Ecto neural progenitor cell (in vitro differentiated cells): Measurements from ENCODE around the gene TBC1D22A.
"Not testable (repeated sequence)": the region's sequence is repeated elsewhere in the genome, so short reads cannot be mapped to it uniquely, and the experiment has no call there.

Experiments
- DNase-seq: peaks from one replicate; pipeline ENCODE4 v3.0.0-alpha.2; 2018; ENCODE audit warnings: low spot score

TBC1D22A gene, protein sequence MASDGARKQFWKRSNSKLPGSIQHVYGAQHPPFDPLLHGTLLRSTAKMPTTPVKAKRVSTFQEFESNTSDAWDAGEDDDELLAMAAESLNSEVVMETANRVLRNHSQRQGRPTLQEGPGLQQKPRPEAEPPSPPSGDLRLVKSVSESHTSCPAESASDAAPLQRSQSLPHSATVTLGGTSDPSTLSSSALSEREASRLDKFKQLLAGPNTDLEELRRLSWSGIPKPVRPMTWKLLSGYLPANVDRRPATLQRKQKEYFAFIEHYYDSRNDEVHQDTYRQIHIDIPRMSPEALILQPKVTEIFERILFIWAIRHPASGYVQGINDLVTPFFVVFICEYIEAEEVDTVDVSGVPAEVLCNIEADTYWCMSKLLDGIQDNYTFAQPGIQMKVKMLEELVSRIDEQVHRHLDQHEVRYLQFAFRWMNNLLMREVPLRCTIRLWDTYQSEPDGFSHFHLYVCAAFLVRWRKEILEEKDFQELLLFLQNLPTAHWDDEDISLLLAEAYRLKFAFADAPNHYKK

DNA sequence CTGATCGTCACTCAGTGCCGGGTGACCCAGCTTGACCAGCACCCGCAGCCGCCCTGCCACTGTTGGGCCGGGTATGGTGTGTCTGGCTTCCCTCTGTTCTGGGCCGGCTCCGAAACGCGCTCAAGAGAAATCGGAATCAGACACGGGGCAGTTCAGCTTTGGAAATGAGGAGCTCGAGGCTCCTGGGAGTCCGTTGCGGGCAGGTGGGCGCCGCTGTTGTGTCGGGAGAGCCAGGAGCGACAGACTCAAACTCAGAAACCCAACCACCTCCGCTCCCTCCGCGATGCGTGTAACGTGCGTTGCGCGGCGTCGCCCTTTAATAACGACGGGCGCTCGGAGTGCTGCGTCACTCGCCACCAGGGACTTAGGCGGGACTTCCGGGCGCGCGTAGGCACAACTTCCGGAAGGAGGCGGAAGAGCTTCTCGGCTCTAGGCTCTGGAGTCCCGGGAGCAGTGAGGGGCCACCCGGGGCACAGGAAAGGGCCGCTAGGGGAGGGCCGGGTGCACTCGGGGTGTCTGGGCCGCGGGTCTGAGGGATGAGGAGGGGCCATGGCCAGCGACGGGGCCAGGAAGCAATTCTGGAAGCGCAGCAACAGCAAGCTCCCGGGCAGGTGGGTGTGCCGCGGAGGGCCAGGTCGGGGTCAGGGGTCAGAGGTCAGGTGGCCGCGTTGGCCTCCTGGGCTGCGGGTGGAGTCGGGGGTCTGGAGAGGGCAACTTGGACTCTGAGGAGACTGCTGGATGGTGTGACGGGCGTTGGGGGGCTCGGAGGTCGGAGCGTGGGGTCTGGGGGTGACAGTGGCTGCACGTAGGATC is at the start of gene TBC1D22A:
Gene TBC1D22A (plus strand): TSS at position 413 of the 813 bp plus-strand sequence. CDS start 137 bp downstream, at position 550.
- peak; percentile 93 for DNase-seq

GRCh38 chr22:46714550-46714949 is 47.9 kb upstream of the TBC1D22A start:
- DNase-seq, result no peak

- no peak for DNase-seq
Observed at GRCh38 chr22:46719921-46720320, 42.5 kb upstream of the TBC1D22A start.

DNA sequence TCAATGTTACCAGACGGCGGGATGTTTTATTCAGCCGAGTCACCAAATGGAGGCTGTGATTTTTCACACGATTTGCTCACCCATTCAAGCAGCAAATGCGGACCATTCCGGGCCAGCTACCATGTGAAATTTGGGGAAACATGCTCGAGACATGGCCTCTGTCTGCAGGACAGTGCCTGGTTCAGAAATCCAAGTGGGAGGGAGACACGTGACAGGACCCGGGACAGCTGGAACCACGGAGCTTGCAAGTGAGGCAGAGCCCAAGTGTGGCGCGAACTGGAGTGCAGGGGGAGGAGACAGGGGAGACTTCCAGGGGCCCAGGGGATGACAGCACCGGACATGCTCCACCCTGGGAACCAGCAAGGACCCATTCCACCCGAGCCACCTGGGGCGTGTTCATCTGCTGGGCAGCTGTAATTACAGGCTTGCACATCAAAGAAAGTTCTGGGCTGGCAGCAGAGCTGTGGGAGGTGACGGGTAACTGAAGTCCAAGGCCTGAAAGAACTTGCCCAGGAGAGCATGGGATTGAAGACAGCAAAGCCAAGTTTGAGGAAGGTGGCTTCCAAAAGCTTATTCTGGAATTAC is 40.9 kb upstream of the TBC1D22A start:
- no peak for DNase-seq

GRCh38 chr22:46723882-46724281 is 38.6 kb upstream of the TBC1D22A start:
- DNase-seq, result no peak

DNA sequence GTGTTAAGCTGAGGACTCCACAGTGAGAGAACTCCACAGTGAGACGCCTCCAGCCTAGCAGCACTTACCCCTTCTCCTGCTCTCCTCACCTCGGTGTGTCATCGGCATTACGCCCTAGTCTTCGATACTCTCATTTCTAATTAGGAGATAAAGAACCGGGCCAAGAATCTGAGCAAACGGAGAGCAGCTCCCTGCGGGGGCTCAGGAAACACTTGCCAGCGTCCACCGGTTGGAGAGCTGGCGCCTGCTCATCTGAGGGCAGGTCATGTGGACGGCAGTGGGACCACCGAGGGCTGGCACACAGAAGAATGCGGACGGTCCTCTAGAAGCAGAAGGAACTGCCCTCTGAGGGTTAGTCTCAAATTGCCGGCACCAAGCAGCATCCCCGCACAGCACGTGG is 37.4 kb upstream of the TBC1D22A start:
- no peak for DNase-seq

- DNase-seq, result no peak
Observed at GRCh38 chr22:46726066-46726985, 36.1 kb upstream of the TBC1D22A start.

DNA sequence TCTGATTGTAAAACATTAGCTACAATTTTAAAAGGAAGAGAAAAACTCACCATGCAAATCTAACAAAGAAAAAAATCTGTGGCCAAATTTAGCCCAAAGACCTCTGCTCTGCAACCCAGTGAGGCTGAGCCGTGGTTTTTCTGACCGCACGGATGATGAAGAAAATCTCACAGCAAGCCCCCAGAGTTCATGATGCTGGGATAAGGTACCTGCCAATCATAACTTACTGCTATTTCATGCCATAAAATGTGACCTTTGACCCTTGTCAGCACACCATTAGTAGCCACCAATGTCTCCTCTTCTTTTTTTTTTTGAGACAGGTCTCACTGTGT is 35.5 kb upstream of the TBC1D22A start:
- DNase-seq, result no peak

DNA sequence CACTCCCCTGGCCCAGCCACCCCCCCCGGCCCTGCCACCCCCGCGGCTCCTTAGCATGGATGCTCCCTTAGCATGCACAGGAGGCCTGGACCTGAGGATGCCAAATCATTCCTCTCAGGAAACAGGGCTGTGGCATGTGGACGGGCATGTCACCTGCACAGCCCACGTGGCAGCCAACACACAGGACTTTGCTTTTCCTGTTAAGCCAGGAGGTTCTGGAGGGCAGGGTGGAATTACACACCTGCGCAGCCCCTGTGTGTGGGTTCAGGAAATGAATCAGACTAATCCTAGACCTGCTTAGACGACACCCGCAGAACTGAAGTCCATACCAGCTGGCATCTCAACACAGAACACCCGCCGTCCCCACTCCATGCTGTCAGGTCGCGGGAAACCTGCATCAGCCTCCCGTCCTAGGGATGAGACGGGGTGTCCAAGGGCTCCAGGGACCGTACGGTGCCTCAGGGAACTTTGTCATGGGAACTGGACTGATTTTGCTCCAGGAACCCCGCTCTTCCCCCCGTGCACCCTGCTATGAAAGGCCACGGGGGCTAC is 34.6 kb upstream of the TBC1D22A start:
- no peak for DNase-seq

GRCh38 chr22:46728470-46728869 is 34.0 kb upstream of the TBC1D22A start:
- DNase-seq, result no peak

DNA sequence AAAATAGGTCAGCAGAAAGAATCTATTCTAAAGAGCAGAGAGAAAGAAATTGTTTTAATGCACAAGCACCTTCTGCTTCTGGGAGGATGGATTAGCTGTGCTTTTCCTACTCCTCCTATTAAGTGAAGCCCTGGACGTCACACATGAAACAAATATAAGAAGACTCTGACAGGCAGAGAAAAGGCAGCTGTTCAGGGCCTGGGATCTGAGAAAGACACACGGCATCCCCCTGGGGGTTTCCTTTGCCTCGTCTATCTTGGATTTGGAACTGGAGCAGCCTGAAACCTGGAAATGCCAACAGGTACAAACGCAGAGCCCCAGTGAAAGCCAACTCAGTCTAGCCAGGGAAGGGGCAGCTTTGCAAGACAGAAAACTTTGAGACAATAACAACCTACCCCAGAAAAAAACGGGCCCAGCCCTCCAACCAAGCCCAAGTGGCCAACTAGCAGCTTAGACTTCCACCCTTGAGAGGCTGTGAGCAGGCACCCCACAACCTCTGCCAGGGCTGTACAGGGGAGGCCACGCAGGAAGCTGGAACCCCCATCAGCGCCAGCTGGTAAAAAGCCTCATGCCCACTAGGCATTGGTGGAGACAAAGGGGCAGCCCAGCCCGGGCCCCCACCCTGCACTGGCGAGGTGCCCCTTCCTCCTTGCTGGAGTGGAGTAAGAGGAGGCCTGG is 31.7 kb upstream of the TBC1D22A start:
- peak; percentile 34 for DNase-seq

- DNase-seq, result no peak
Observed at GRCh38 chr22:46731246-46732040, 31.0 kb upstream of the TBC1D22A start.

DNA sequence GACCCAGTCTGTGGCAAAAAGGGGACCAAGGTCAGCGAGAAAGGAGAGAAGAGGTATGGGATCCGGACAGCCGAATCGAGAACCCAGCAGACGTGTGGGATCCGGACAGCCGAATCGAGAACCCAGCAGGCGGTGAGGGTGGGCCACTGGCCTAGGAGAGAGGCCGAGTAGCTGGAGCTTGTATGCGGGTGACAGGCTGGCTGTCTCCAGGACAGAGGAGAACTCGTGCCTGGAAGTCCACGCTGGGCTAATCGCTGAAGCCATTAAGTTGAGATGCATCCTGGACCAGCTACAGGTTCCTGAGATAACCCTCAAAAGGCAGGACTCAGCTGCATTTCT is 30.4 kb upstream of the TBC1D22A start:
- no peak for DNase-seq

- no peak for DNase-seq
Observed at GRCh38 chr22:46732513-46732912, 29.9 kb upstream of the TBC1D22A start.

DNA sequence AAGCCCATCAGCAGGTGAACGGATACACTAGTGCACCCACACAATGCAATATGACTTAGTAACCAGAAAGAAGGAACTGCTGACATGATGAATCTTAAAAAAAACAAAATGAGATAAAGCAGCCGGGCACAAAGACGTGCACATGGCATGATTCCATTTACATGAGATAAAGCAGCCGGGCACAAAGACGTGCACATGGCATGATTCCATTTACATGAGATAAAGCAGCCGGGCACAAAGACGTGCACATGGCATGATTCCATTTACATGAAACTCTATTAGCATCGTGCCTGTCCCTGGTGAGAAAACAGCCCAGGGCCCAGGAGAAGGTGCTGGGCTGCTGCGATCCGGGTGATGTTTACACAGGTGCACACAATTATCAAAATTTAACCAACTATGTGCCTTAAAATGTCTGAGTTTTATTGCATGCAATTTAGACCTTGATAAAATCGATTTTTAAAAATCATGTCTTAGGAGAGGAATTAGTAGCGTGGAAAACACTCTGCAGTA is 28.2 kb upstream of the TBC1D22A start:
- DNase-seq, result not testable (repeated sequence)

DNA sequence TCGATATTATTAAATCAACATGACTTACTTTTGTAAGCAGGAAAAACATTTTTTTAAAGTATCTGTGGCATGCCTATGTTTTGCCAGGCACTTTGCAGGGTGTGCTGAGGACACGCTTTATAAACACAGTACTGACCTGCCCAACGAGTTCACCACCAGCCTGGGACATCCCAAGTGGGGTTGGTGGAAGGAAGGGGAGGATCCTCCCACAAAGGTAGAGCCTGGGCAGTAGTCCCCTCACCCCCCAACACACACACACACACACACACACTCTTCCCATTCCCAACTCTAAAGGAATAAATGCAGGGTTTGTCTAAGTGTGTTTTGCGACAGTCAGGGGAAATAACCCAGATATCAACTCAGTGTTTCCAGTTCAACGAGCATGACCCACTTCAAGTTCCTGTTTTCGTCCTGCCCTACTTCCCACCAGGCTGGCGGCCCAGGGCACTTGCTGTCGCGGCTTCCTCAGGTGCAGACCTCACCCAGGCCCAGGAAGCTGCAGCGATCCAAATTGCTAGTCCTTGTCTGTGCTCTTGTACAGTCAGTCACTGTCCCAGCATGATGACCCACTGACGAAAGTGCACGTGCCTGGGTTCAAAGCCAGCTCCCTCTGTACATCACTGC is 27.5 kb upstream of the TBC1D22A start:
- DNase-seq, result peak; percentile 33

DNA sequence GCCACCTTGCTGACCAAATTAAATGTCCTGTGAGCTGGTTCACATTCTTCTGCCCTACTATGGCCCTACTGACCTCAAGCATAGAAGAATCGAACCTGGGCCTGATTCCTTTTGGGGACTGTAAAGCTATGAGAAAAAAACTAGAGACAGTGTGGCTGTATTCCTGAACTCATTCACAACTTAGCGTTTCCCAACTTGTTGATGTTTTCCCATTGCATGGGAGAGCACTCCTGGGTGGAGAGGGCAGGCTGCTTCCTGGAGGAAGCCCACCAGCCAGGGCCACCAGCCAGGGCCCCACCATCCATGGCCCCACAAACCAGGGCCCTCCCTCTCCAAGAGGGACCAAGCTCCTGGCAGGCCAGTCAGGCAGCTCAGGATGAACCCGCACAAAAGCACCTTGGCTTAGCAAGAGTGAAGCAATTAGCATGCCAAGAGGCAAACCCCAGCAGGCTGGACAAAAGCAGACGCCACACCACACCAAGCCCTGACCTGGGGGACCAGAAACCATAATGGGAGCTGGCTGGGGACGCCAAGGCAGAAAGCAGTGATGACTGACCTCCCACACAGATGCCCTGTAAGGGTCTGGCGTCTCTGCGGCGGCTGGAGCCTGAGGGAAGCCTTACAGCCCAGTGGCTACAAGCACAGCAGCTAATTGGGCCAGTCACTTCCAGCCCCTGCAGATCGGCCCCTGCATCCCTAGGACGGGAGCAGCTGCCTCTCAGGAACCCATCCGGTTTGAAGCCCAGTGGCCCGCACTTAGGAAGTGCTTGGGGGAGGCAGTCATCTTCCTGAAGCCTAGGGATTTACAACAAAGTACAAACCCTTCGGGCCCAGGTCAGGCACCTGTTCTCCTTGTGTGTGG is 26.5 kb upstream of the TBC1D22A start:
- peak; percentile 51 for DNase-seq

- no peak for DNase-seq
Observed at GRCh38 chr22:46736705-46737104, 25.7 kb upstream of the TBC1D22A start.
